Peyer's patch (tissue), 4 donors: Measurements from ENCODE around the gene PTPN4. TPM values are rescaled to one million over a fixed set of nuclear protein-coding genes. Genes with fewer than 3 reads are reported as not detected.

Source experiments
- DNase-seq, 3 donors: peaks; one replicate each; pipeline ENCODE4 v3.0.0-alpha.2; 2017 to 2019
- H3K27ac ChIP-seq, 4 donors: fragments of 200-600 bp; sonication (generic); one replicate each; pipeline ENCODE4 v1.5.1; 2016 to 2019
- H3K27me3 ChIP-seq, 2 donors: fragments of 200-600 bp; sonication (generic); one replicate each; pipeline ENCODE4 v1.5.1; 2019
- H3K36me3 ChIP-seq, 3 donors: fragments of 200-600 bp; sonication (generic); one replicate each; pipeline ENCODE4 v1.5.1; 2016 to 2019
- H3K4me1 ChIP-seq, 4 donors: fragments of 200-600 bp; sonication (generic); one replicate each; pipeline ENCODE4 v1.5.1; 2016 to 2019
- H3K4me3 ChIP-seq, 4 donors: fragments of 200-600 bp; sonication (generic); 1 replicate in 3 of 4; 2 replicates in 1 of 4; pipeline ENCODE4 v1.5.1; 2016 to 2019; ENCODE audit warnings: mild to moderate bottlenecking in 1 of 4
- H3K9me3 ChIP-seq, 4 donors: fragments of 200-600 bp; sonication (generic); one replicate each; pipeline ENCODE4 v1.5.1; 2016 to 2019; ENCODE audit warnings: mild to moderate bottlenecking in 1 of 4
- CTCF ChIP-seq, 6 experiments: fragments of 450-650 bp in 4 of 6; fragments of 200-600 bp in 2 of 6; sonication (generic) in 1 of 6; IDR thresholded peaks; one replicate each; pipeline ENCODE4 v1.5.1; 2017 to 2019; ENCODE audit warnings: antibody characterized with exemption in 6 of 6, mild to moderate bottlenecking in 3 of 6, moderate library complexity in 1 of 6
- POLR2A ChIP-seq, 2 donors: fragments of 450-650 bp; IDR thresholded peaks; one replicate each; pipeline ENCODE4 v1.5.1; 2017; ENCODE audit warnings: antibody characterized with exemption in 2 of 2, mild to moderate bottlenecking in 2 of 2, moderate library complexity in 2 of 2
- total RNA-seq, 4 donors: library from RNA; depleted of rRNA; stranded (reverse); fragments of >200 nt; gene quantifications; one replicate each; pipeline ENCODE4 v1.1.0, GENCODE V29; 2016

PTPN4 gene
- 10 to 100 TPM; 33.1 to 86.6 (median 43.5) TPM for total RNA-seq

GRCh38 chr2:119759451-119760236, at the start of gene PTPN4:
Gene PTPN4, plus strand, starts transcription at chr2:119759922. Its CDS starts 49,932 bp downstream, at chr2:119809854.
- Histone ChIP-seq H3K9me3 (no peaks in the 10 kb centered on the region), H3K4me1 (peaks cover 0 to 4% (median 2%) of the 10 kb centered on the region in 4 donors), H3K36me3 (no peaks in the 10 kb centered on the region), H3K27ac (peak within 1 kb of the TSS; percentile 86 to 96 (median 92)), H3K4me3 (peak within 1 kb of the TSS; percentile 70 to 87 (median 82)), H3K27me3 (no peaks in the 10 kb centered on the region)
- peak; percentile 96 to 99 (median 96) for DNase-seq
- TF ChIP-seq CTCF (IDR thresholded peaks at IDR 0.05) (no peak), POLR2A (IDR thresholded peaks at IDR 0.05) (peak; percentile 62 to 91)

DNA sequence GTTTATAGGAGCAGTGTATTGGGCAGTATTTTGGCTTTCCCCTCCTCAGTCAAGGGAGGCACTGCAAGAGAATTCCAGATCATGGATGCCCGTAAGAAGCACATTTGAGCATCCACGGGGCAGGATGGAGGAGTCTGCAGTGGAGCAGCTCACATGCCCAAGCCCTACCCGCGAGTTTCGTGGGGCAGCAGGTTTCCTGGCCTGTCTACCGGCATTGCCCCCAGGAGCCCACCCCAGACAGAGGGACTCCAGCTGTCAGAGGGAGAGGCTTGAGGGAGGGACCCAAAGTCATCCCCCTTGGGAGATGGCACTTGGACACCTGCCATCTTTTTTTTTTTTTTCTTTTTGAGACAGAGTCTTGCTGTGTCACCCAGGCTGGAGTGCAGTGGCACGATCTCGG, 49.4 kb upstream of the PTPN4 start:
- Histone ChIP-seq H3K27ac (no peak overlapping the region), H3K9me3 (peaks cover 0 to under 1% (median 0%) of the 10 kb centered on the region in 4 donors), H3K36me3 (no peaks in the 10 kb centered on the region), H3K4me3 (no peak overlapping the region), H3K4me1 (no peaks in the 10 kb centered on the region), H3K27me3 (no peaks in the 10 kb centered on the region)
- no peak for DNase-seq
- TF ChIP-seq CTCF (IDR thresholded peaks at IDR 0.05) (no peak), POLR2A (IDR thresholded peaks at IDR 0.05) (no peak)

- DNase-seq, result no peak
- H3K9me3 ChIP-seq, result no peaks in the 10 kb centered on the region
- TF ChIP-seq CTCF (IDR thresholded peaks at IDR 0.05), result no peak
- TF ChIP-seq POLR2A (IDR thresholded peaks at IDR 0.05), result no peak
- no peaks in the 10 kb centered on the region for H3K4me1 ChIP-seq
- no peak overlapping the region for H3K27ac ChIP-seq
- no peaks in the 10 kb centered on the region for H3K36me3 ChIP-seq
- no peaks in the 10 kb centered on the region for H3K27me3 ChIP-seq
- no peak overlapping the region for H3K4me3 ChIP-seq
Observed at GRCh38 chr2:119711352-119711751, 48.4 kb upstream of the PTPN4 start.

DNA sequence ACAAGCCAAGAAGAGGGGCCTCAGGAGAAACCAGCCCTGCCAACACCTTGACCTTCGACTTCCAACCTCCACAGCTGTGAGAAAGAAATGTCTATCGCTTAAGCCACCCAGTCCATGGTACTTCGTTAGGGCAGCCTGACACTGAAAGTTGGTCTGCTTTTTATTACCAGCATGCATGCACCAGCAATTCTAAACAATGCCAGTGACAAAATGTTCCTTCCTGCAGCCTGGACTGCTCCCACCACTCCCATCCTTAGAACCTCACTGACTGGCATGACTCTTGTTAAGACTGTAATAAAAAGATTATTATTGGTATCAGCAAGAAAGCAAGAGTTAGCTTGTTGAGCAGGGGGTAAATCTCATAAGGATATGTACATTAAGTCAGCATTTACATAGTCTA, 47.2 kb upstream of the PTPN4 start:
- Histone ChIP-seq H3K27ac (no peak overlapping the region), H3K36me3 (no peaks in the 10 kb centered on the region)

DNA sequence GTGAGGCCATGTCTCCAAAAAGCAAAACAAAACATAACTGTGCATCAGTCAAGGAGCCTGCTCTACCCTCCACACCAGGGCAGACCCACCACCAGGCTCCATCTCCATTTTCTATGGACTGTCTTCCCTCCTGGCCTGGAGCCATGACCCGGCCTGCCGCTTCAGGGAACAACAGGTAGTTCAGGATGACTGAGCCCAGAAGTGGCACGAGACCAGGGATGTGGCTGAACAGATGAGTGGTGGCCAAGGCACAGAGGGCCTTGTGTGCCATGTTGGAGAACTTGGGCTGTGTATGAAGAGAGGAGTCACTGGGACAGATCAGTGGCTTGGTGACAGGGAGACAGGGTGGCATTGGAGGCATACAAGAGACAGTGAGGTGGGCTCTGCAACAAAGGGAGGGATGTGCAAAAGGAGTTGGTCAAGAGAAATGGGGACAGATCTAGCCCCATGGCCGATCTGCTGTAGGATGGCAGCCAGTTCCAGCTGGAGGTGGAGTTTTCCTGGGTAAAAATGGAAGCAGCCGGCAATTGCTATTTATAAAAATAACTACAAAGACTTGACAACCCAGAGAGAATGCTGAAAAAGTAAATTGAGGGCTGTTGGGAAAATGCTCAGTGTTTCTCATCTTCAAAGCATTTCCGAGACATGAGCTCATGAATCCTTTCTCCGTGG, 45.8 kb upstream of the PTPN4 start:
- no peaks in the 10 kb centered on the region for H3K36me3 ChIP-seq
- H3K4me1 ChIP-seq, result no peaks in the 10 kb centered on the region
- H3K9me3 ChIP-seq, result no peaks in the 10 kb centered on the region
- DNase-seq, result no peak
- no peak overlapping the region for H3K27ac ChIP-seq
- no peak for TF ChIP-seq POLR2A (IDR thresholded peaks at IDR 0.05)
- no peak for TF ChIP-seq CTCF (IDR thresholded peaks at IDR 0.05)
- no peaks in the 10 kb centered on the region for H3K27me3 ChIP-seq
- H3K4me3 ChIP-seq, result no peak overlapping the region

More for the DNA sequence above, 47.2 kb upstream of the PTPN4 start:
- Histone ChIP-seq H3K9me3 (no peaks in the 10 kb centered on the region), H3K4me1 (no peaks in the 10 kb centered on the region), H3K4me3 (no peak overlapping the region), H3K27me3 (no peaks in the 10 kb centered on the region)
- no peak for TF ChIP-seq POLR2A (IDR thresholded peaks at IDR 0.05)
- TF ChIP-seq CTCF (IDR thresholded peaks at IDR 0.05), result no peak
- DNase-seq, result no peak
